Frontal cortex (tissue), 4 donors: ENCODE data around the gene PCDHGC5. TPM values are rescaled to one million over a fixed set of nuclear protein-coding genes. Genes with fewer than 3 reads are reported as not detected.
A peak's percentile ranks its signal among the peaks of the same experiment; 100 is the strongest.

Source experiments
- DNase-seq, 2 donors: peaks; one replicate each; pipeline ENCODE4 v3.0.0; 2012; ENCODE audit warnings: low spot score in 2 of 2
- FAIRE-seq: peaks from 2 replicates; lab custom pipeline; 2012; peaks lifted over from hg19 to GRCh38; lab: Jason Lieb, UNC
- total RNA-seq: library from RNA; depleted of rRNA; stranded (reverse); fragments of >200 nt; gene quantifications from one replicate; pipeline ENCODE4 v1.2.3, GENCODE V29; 2014
- donor health status: control.
- donor health status: control.
- donor health status: control.

PCDHGC5 gene
- total RNA-seq, 1 donor from 2014 or later = 4.9 TPM

DNA sequence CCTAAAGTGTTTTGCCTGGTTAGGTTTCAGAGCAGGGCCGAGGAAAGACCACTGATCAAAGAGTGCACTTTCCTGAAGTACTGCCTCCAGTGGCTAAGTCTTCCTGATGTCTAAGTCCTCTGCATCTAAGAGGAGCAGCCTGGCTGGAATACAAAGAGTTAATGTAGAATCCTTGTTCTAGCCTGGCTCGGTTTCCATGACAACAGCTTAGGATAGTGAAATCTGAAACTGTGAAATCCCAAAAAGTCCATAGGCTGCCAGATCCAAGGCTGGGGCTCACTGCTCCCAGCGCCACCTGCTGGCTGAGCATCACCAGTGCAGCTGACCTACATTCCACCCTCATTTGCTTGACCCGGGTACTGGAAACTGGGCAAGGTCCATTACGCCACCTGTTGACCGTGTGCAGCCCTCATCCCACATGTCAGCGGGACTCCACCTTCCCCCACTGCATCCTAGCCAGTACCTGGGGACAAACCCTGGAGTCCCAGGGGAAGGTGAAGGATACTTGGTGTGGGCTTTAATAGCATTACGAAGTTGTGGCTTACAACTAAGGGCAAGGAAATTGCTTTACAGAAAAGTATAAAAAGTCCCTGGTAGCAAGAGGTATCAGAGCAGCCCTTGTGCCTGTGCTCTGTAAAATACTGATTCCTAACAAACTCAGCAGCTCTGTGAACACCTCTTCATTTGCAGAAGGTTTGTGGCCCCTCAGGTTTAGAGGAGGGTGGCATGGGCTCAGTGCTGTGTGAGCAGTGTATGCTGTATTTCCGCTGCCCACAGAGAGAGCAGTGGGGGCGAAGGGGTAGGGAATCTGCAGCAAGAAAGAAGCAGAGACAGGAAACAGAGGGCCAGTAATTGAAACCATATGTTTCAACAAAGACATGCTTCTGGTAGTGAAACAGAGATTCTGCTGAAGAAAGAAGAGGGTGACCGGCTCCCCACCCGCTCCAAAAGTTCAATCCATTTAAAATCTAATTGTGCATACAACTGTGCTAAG, 36.0 kb downstream of the PCDHGC5 start:
- DNase-seq (peak; percentile 52 to 73), FAIRE-seq (no peak)

DNA sequence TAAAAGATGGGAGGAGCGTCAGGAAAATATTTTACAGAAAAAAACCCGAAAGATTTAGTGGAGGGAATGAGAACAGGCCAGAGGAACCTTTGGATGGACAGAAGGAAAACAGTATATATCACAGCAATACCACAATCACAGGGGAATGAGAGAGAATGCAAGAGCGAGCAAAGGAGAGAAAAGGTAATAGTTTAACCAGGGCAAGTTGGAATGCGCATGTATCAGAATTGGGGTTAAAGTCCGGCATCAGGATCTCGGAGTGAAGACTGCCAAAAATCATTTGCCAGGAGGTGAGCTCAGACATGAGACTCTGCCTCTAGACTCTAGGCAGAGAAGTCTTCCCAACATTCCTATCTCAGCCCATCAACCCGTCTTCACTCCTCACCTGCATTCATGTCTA, 36.8 kb downstream of the PCDHGC5 start:
- no peak for FAIRE-seq
- no peak for DNase-seq

DNA sequence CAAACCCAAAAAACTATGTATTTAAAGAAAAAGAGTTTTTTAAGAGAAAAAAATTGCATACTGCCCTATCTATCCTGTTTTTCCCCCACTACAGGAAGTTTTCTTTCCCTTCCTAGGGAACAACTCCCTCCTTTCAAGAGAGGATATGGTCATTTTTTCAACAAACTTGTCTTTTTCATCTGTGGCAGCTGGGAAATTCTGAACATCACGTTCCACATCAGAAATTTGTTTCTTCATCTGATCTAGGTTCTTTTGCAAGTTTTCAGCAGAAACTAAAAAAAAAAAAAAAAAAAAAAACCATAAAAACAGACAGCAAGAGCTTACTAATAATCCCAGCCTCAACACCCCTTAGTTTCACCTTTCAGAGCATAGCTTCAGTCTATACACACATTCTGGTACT, 38.5 kb downstream of the PCDHGC5 start:
- FAIRE-seq (no peak), DNase-seq (no peak)

DNA sequence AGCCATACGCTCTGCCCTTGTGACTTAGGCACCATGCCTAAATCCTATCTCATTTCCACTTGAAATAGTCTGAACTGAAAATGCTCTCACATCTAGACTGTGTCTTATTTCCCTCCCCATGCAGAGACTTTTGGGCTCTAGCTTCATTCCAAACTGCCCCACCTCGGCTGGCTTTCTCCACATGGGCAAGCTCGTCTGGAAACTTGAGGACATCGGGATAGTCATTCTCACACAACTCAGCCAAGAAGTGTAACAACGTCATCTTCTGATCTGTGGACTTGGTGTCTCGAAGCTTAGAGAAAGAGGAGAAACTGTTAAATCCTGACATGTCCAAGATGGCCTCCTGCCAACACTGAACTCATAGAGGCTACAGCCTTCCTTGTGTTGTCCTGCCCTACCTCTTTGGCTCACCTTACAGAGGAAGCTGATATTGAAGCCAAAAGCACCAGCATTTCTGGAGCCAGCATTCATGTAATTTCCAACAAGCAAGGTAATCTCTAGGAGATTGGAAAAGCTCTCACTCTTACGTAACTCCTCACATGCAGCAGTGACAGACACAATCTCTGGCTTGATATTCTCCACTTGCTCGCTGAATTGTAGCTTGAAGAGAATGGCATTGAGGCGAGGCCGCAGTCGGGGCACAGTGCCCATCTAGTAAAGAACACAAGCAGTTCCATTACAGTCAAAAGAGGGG, 39.6 kb downstream of the PCDHGC5 start:
- no peak for FAIRE-seq
- DNase-seq = no peak

DNA sequence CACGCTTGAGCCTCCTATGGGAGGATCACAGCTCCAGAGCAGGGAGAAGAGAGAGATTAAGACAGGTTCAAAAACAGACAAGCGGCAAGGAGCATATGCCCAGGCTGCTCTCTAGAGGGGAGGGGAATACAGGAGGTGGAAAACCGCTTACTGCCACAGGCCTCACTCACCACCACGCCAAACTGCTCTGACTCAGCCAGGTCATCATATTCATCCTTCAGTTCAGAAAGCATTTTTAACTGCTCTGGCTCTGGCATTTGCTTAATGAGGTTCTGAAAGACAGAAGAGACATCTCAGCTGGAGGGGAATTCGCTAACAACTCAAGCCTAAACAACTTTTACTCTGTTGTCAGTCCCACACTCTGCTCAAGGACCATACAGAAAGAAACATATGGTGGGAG, 40.1 kb downstream of the PCDHGC5 start:
- DNase-seq (no peak), FAIRE-seq (no peak)

DNA sequence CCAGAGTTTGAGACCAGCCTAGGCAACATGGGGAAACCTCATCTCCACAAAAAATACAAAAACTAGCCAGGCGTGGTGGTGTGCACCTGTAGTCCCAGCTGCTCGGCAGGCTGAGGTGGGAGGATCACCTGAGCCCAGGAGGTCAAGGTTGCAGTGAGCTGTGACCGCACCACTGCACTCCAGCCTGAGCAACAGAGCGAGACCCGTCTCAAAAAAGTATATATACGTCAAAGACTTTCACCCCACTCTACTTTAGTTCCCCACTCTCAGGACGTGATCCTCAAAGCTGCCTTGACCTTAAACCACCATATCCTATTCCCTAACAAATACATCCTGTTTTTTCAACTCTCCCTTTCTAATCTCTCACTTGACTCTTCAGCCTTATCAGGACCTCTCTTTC, 41.0 kb downstream of the PCDHGC5 start:
- FAIRE-seq = no peak
- DNase-seq = no peak

DNA sequence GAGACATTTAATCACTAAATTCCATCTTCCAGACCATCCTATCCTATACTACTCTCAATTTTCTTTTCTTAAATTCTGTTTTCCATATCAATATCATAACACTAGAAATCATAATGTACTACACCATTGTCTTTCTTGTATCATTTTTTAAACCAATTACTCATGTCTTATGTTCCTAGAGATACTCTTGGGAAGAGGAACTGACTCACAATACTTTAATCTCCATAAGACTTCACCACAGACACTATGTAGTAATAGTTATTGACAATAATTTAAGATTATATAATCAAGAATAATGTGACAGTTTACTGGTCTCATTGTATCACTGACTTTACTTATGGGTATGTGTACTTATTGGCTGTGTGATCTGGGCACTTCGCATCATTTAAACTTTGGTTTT, 43.8 kb downstream of the PCDHGC5 start:
- DNase-seq (no peak), FAIRE-seq (no peak)

DNA sequence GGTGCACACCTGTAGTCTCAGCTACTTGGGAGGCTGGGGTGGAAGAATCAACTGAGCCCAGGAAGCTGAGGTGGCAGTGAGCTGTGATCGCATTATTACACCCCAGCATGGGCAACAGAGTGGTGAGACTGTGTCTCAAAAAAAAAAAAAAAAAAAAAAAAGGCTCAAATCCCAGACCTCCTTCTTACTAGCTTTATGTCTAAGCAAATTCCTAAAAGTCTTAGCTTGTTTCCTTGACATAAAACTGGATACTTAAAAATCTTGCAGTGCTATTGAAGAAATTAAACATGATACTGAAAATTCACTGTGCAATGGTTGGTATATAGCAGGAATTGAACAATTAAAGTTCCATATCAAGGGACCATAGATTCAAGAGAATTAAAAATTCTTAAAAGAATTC, 45.0 kb downstream of the PCDHGC5 start:
- DNase-seq (no peak), FAIRE-seq (no peak)

DNA sequence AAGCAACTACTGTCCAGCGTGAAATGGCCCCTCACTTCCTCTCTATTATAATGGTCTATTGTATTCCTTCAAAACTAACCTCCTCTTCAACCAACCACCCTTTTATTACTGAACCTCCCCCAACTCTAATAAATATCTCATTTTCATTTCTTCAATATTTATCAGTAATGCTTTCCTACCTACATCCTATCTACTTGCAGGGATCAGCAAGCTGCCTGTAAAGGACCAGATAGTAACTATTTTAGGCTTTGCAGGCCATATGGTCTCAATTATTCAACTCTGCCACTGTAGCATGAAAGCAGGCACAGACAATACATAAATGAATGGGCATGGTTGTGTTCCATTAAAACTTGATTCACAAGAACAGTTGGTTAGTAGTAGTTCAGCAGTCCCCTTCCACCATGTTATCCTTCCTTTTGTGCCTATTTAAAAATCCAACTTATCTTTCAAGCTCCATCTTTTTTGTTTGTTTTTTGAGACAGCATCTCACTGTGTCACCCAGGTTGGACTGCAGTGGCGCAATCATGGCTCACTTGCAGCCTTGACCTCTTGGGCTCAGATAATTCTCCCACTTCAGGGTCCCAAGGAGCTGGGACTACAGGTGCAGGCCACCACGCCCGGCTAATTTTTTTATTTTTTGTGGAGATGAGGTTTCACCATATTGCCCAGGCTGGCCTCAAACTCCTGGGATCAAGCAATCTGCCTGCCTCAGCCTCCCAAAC, 45.8 kb downstream of the PCDHGC5 start:
- DNase-seq = no peak
- no peak for FAIRE-seq

Other genes starting within 250 kb of the PCDHGC5 start
- 18.3 TPM for gene PCDHB15, start 243.7 kb upstream of the PCDHGC5 start, total RNA-seq
- gene SLC25A2, start 185.0 kb upstream of the PCDHGC5 start, total RNA-seq = not detected
- 119 TPM for gene TAF7, start 168.3 kb upstream of the PCDHGC5 start, total RNA-seq
- gene PCDHGA1, start 158.6 kb upstream of the PCDHGC5 start, total RNA-seq = 3.3 TPM
- gene PCDHGA2, start 150.3 kb upstream of the PCDHGC5 start, total RNA-seq = 4.5 TPM
- 4.1 TPM for gene PCDHGA3, start 145.3 kb upstream of the PCDHGC5 start, total RNA-seq
- 6.1 TPM for gene PCDHGB1, start 139.0 kb upstream of the PCDHGC5 start, total RNA-seq
- 5.7 TPM for gene PCDHGA4, start 134.1 kb upstream of the PCDHGC5 start, total RNA-seq
- 6.1 TPM for gene PCDHGB2, start 129.1 kb upstream of the PCDHGC5 start, total RNA-seq
- gene PCDHGA5, start 124.9 kb upstream of the PCDHGC5 start, total RNA-seq = 5.7 TPM
- 8.2 TPM for gene PCDHGB3, start 118.8 kb upstream of the PCDHGC5 start, total RNA-seq
- 9.0 TPM for gene PCDHGA6, start 115.2 kb upstream of the PCDHGC5 start, total RNA-seq
- gene PCDHGA7, start 106.3 kb upstream of the PCDHGC5 start, total RNA-seq = 4.9 TPM
- gene PCDHGB4, start 101.4 kb upstream of the PCDHGC5 start, total RNA-seq = 8.6 TPM
- 5.7 TPM for gene PCDHGA8, start 96.4 kb upstream of the PCDHGC5 start, total RNA-seq
- 13.0 TPM for gene PCDHGB5, start 91.1 kb upstream of the PCDHGC5 start, total RNA-seq
- 6.9 TPM for gene PCDHGA9, start 86.3 kb upstream of the PCDHGC5 start, total RNA-seq
- gene PCDHGB6, start 81.1 kb upstream of the PCDHGC5 start, total RNA-seq = 9.8 TPM
- 9.8 TPM for gene PCDHGA10, start 76.1 kb upstream of the PCDHGC5 start, total RNA-seq
- gene PCDHGB7, start 71.4 kb upstream of the PCDHGC5 start, total RNA-seq = 10.6 TPM
- gene PCDHGA11, start 68.0 kb upstream of the PCDHGC5 start, total RNA-seq = 10.6 TPM
- 3.7 TPM for gene PCDHGA12, start 58.6 kb upstream of the PCDHGC5 start, total RNA-seq
- gene PCDHGC3, start 13.1 kb upstream of the PCDHGC5 start, total RNA-seq = 20.8 TPM
- 65.2 TPM for gene PCDHGC4, start 4.1 kb upstream of the PCDHGC5 start, total RNA-seq
- gene DIAPH1, start 129.9 kb downstream of the PCDHGC5 start, total RNA-seq = 22.4 TPM
- 44.8 TPM for gene HDAC3, start 147.8 kb downstream of the PCDHGC5 start, total RNA-seq
- 7.3 TPM for gene RELL2, start 147.9 kb downstream of the PCDHGC5 start, total RNA-seq
- 0.82 TPM for gene FCHSD1, start 162.3 kb downstream of the PCDHGC5 start, total RNA-seq
- 2.4 TPM for gene ARAP3, start 193.1 kb downstream of the PCDHGC5 start, total RNA-seq